Mesendoderm (in vitro differentiated cells): ENCODE measurements around the gene RAX.

Experiments
- DNase-seq: peaks from one replicate; pipeline ENCODE4 v3.0.0; 2013
- H2AK5ac ChIP-seq: 2 replicates; pipeline ENCODE4 v1.6.1; 2013; ENCODE audit warnings: low read length, inconsistent platforms
- H2BK120ac ChIP-seq: 2 replicates; pipeline ENCODE4 v1.6.1; 2013; ENCODE audit warnings: low read depth, mild to moderate bottlenecking, low read length, moderate library complexity, mixed read lengths
- H2BK15ac ChIP-seq: replicated peaks from 2 replicates; pipeline ENCODE4 v1.6.1; 2013; ENCODE audit warnings: low read depth, mild to moderate bottlenecking, moderate library complexity
- H2BK5ac ChIP-seq: 2 replicates; pipeline ENCODE4 v1.6.1; 2013; ENCODE audit warnings: low read length, inconsistent platforms
- H3K18ac ChIP-seq: 2 replicates; pipeline ENCODE4 v1.6.1; 2013; ENCODE audit warnings: mild to moderate bottlenecking, low read length, mixed read lengths
- H3K23ac ChIP-seq: one replicate; pipeline ENCODE4 v1.6.1; 2013; ENCODE audit warnings: low read length
- H3K27ac ChIP-seq: 2 replicates; pipeline ENCODE4 v1.5.1; 2013; ENCODE audit warnings: low read depth, mild to moderate bottlenecking, inconsistent platforms, low read length, moderate library complexity
- H3K27me3 ChIP-seq: 2 replicates; pipeline ENCODE4 v1.6.1; 2013; ENCODE audit warnings: low read length, control low read depth, mild to moderate bottlenecking, inconsistent platforms; ENCODE audit not compliant: insufficient read depth, poor library complexity
- H3K36me3 ChIP-seq: 2 replicates; pipeline ENCODE4 v1.6.1; 2013; ENCODE audit warnings: low read length, inconsistent platforms; ENCODE audit not compliant: control insufficient read depth, insufficient read depth
- H3K4ac ChIP-seq: one replicate; pipeline ENCODE4 v1.6.1; 2013; ENCODE audit warnings: low read depth, mild to moderate bottlenecking, low read length, moderate library complexity
- H3K4me1 ChIP-seq: 2 replicates; pipeline ENCODE4 v1.6.1; 2013; ENCODE audit warnings: low read depth, low read length, inconsistent platforms; ENCODE audit not compliant: control insufficient read depth
- H3K4me2 ChIP-seq: 2 replicates; pipeline ENCODE4 v1.6.1; 2013; ENCODE audit warnings: low read length
- H3K4me3 ChIP-seq: 2 replicates; pipeline ENCODE4 v1.5.1; 2013; ENCODE audit warnings: mild to moderate bottlenecking, low read length
- H3K56ac ChIP-seq: one replicate; pipeline ENCODE4 v1.6.1; 2013; ENCODE audit warnings: low read length
- H3K79me1 ChIP-seq: 2 replicates; pipeline ENCODE4 v1.6.1; 2013; ENCODE audit warnings: low read length, inconsistent platforms
- H3K79me2 ChIP-seq: 2 replicates; pipeline ENCODE4 v1.6.1; 2013; ENCODE audit warnings: mild to moderate bottlenecking, low read length; ENCODE audit not compliant: control insufficient read depth, insufficient read depth
- H3K9ac ChIP-seq: 2 replicates; pipeline ENCODE4 v1.6.1; 2013; ENCODE audit warnings: low read length, inconsistent platforms
- H4K5ac ChIP-seq: one replicate; pipeline ENCODE4 v1.6.1; 2013; ENCODE audit warnings: low read length
- H4K8ac ChIP-seq: one replicate; pipeline ENCODE4 v1.6.1; 2013; ENCODE audit warnings: low read depth, mild to moderate bottlenecking, control low read depth, low read length, moderate library complexity
- WGBS: extraction: QIAGEN DNeasy Blood & Tissue Kit; methylation state at CpG from one replicate; pipeline ENCODE4 v1.1.7; 2013; ENCODE audit warnings: low lambda C conversion rate, missing lambda C conversion rate; ENCODE audit not compliant: insufficient coverage; ENCODE audit errors: extremely low coverage; 5-methylcytosine and 5-hydroxymethylcytosine counted together

The RAX gene

DNA sequence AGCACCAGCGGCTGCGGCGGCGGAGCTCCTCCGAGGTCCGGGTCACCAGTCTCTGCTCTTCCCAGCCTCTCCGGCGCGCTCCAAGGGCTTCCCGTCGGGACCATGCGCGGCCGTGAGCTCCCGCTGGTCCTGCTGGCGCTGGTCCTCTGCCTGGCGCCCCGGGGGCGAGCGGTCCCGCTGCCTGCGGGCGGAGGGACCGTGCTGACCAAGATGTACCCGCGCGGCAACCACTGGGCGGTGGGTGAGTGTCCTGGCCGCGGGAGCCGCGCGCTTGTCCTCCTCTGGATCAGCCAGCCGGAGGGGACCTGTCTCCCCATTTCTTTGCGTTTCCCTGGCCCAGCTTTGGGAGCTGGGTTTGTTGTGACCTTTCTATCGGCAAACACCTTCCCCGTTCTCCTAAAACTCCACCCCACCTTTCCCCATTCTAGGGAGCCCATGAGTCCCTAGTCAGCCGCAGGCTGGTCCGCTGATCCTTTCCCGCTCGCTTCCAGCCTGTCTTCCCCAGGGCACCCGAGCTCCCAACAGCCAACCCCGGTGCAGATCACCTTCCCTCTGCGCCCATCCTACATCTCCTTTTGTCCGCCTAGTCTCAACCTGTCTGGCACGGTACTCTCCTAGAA lies 53.0 kb downstream of the RAX start:
- peaks cover 33% of the 10 kb centered on the region for H3K27me3 ChIP-seq
- H2BK15ac ChIP-seq = no peak overlapping the region
- no peaks in the 10 kb centered on the region for H3K79me1 ChIP-seq
- WGBS = no CpG with 5 or more reads among the region's 46 CpGs
- peak overlapping the region; percentile 87 for H3K56ac ChIP-seq
- peak; percentile 47 for DNase-seq
- no peak overlapping the region for H4K8ac ChIP-seq
- no peak overlapping the region for H4K5ac ChIP-seq
- no peaks in the 10 kb centered on the region for H3K79me2 ChIP-seq
- no peaks in the 10 kb centered on the region for H3K36me3 ChIP-seq
- H2BK120ac ChIP-seq = no peak overlapping the region
- H3K4me1 ChIP-seq = no peaks in the 10 kb centered on the region
- peak overlapping the region; percentile 1 for H3K18ac ChIP-seq
- no peak overlapping the region for H2AK5ac ChIP-seq
- H3K27ac ChIP-seq = no peak overlapping the region
- peak overlapping the region; percentile 76 for H3K9ac ChIP-seq
- H2BK5ac ChIP-seq = no peak overlapping the region
- H3K4me3 ChIP-seq = peak overlapping the region; percentile 62
- peak overlapping the region; percentile 10 for H3K23ac ChIP-seq
- peak overlapping the region; percentile 89 for H3K4me2 ChIP-seq
- no peak overlapping the region for H3K4ac ChIP-seq

DNA sequence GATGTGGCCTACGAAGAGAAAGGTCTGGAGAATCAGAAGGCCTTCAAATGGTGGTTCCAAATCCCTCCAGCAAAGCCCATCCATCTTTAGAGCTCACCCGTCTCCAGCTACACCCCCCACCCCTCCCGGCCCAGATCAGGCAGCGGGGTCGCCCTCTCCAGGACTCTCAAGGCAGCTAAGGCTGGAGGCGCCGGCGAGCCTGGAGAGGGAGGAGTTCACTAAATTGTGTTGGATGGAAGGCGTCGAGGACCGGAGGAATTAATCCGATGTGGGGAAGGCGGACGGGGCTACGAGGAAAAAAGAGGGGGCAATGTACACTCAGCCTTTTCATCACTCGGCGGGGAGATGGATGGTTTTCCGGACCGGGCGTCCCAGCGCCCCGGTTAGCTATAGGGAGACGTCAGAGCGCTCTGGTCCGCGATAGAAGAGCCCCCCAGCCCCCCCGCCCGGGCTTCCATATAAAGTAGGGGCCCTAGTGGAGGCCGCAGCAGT lies 53.5 kb downstream of the RAX start, which contains the start of gene GRP:
TSS of gene GRP (plus strand) at position 487 of the 492 bp plus-strand sequence. CDS start 108 bp downstream, outside the sequence.
- Histone ChIP-seq H4K5ac (no peak within 1 kb of the TSS), H3K4me3 (peak within 1 kb of the TSS; percentile 62), H2BK15ac (no peak within 1 kb of the TSS), H3K4me1 (no peaks in the 10 kb centered on the region), H3K4me2 (peak within 1 kb of the TSS; percentile 89), H2BK120ac (no peak within 1 kb of the TSS), H3K36me3 (no peaks in the 10 kb centered on the region), H2BK5ac (no peak within 1 kb of the TSS), H4K8ac (no peak within 1 kb of the TSS), H3K23ac (peak within 1 kb of the TSS; percentile 10), H3K27me3 (peaks cover 33% of the 10 kb centered on the region), H3K18ac (peak within 1 kb of the TSS; percentile 4), H3K4ac (no peak within 1 kb of the TSS), H3K56ac (peak within 1 kb of the TSS; percentile 87), H3K27ac (no peak within 1 kb of the TSS), H3K9ac (peak within 1 kb of the TSS; percentile 76), H2AK5ac (no peak within 1 kb of the TSS), H3K79me1 (no peaks in the 10 kb centered on the region), H3K79me2 (no peaks in the 10 kb centered on the region)
- no CpG with 5 or more reads among the region's 29 CpGs for WGBS
- DNase-seq = peak; percentile 72

DNA sequence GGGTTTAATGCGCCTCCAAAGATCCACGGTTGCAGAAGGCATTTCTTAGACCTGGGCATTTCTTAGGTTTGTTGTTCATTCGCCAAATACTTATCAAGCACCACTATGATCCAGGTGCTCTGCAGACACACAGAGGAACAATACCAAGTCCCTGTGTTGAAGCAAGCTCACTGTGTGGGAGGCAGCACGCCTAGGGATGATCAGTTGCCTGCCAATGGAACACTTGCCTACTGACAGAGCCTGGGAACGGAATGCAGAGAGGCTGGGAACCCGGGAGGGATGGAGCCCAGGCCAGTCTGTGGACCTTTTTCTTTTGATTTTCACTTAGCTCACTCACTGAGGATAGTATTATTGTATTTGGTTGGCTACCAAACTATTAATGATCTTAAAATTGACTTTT lies 55.2 kb downstream of the RAX start:
- Histone ChIP-seq H3K4me3 (no peak overlapping the region), H4K5ac (no peak overlapping the region), H3K9ac (no peak overlapping the region), H3K27me3 (peaks cover 29% of the 10 kb centered on the region), H3K4ac (no peak overlapping the region), H2BK120ac (no peak overlapping the region), H3K79me2 (no peaks in the 10 kb centered on the region), H3K79me1 (no peaks in the 10 kb centered on the region), H2BK5ac (no peak overlapping the region), H3K23ac (no peak overlapping the region), H2BK15ac (no peak overlapping the region), H3K36me3 (no peaks in the 10 kb centered on the region), H3K56ac (no peak overlapping the region), H2AK5ac (no peak overlapping the region), H3K27ac (no peak overlapping the region), H3K18ac (no peak overlapping the region), H3K4me2 (no peak overlapping the region), H4K8ac (no peak overlapping the region), H3K4me1 (no peaks in the 10 kb centered on the region)
- no peak for DNase-seq
- no CpG with 5 or more reads among the region's 6 CpGs for WGBS
